ENCODE results near the gene IGHMBP2. TPM values are rescaled to one million over a fixed set of nuclear protein-coding genes. Genes with fewer than 3 reads are reported as not detected.

The IGHMBP2 gene
- total RNA-seq, 1 experiment from 2014 or later, result 19.3 TPM

- TF ChIP-seq ZBTB33 (IDR thresholded peaks at IDR 0.05; ENCODE audit: extremely low read depth, insufficient replicate concordance, low read length) (no peak), SRF (IDR thresholded peaks at IDR 0.05; ENCODE audit: low read depth) (no peak), JUND (IDR thresholded peaks at IDR 0.05) (no peak), POLR2A (IDR thresholded peaks at IDR 0.05; ENCODE audit: borderline replicate concordance, extremely low read depth, insufficient read depth, insufficient read length) (no peak), EZH2 (IDR thresholded peaks at IDR 0.05) (no peak), MAX (IDR thresholded peaks at IDR 0.05) (no peak)
- TF ChIP-seq, protein P1, sequence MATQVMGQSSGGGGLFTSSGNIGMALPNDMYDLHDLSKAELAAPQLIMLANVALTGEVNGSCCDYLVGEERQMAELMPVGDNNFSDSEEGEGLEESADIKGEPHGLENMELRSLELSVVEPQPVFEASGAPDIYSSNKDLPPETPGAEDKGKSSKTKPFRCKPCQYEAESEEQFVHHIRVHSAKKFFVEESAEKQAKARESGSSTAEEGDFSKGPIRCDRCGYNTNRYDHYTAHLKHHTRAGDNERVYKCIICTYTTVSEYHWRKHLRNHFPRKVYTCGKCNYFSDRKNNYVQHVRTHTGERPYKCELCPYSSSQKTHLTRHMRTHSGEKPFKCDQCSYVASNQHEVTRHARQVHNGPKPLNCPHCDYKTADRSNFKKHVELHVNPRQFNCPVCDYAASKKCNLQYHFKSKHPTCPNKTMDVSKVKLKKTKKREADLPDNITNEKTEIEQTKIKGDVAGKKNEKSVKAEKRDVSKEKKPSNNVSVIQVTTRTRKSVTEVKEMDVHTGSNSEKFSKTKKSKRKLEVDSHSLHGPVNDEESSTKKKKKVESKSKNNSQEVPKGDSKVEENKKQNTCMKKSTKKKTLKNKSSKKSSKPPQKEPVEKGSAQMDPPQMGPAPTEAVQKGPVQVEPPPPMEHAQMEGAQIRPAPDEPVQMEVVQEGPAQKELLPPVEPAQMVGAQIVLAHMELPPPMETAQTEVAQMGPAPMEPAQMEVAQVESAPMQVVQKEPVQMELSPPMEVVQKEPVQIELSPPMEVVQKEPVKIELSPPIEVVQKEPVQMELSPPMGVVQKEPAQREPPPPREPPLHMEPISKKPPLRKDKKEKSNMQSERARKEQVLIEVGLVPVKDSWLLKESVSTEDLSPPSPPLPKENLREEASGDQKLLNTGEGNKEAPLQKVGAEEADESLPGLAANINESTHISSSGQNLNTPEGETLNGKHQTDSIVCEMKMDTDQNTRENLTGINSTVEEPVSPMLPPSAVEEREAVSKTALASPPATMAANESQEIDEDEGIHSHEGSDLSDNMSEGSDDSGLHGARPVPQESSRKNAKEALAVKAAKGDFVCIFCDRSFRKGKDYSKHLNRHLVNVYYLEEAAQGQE (IDR thresholded peaks at IDR 0.05; ENCODE audit: low read depth), result no peak
- ChIA-PET RAD21 (ENCODE audit: low non-redundant PET in 1 of 2, low total read pairs in 2 of 2, uncharacterized antibody in 2 of 2, unreplicated experiment in 2 of 2) (no interaction called here), POLR2A (no interaction called here), CTCF (no interaction called here)
- Histone ChIP-seq H3K27ac (ENCODE audit: low read depth, low read length) (no peak overlapping the region), H3K9ac (ENCODE audit: low read length) (no peak overlapping the region), H4K20me1 (ENCODE audit: insufficient read depth) (no peaks in the 10 kb centered on the region), H3K27me3 (ENCODE audit: insufficient read depth, low read length) (no peaks in the 10 kb centered on the region), H3K4me3 (replicated peaks in 1 of 2; ENCODE audit: low read depth in 1 of 2, low read length in 2 of 2) (no peak overlapping the region), H3K4me1 (ENCODE audit: control insufficient read depth in 1 of 2, insufficient read depth in 2 of 2, low read length in 2 of 2) (no peaks in the 10 kb centered on the region), H3K9me2 (ENCODE audit: insufficient read depth) (no peaks in the 10 kb centered on the region), H3K36me3 (ENCODE audit: control insufficient read depth in 1 of 2, insufficient read depth in 2 of 2, low read length in 2 of 2) (peaks cover 11 to 16% of the 10 kb centered on the region in 2 experiments; a peak in 2 of 4 replicates), H3K4me2 (ENCODE audit: low read length) (no peak overlapping the region), H3K9me3 (ENCODE audit: control insufficient read depth in 1 of 2, insufficient read depth in 1 of 2, low read depth in 1 of 2, low read length in 2 of 2) (no peaks in the 10 kb centered on the region), H2AFZ (ENCODE audit: low read depth, low read length, poor library complexity, severe bottlenecking) (no peak overlapping the region), H3K79me2 (ENCODE audit: insufficient read depth, low read length) (no peaks in the 10 kb centered on the region)
- no TSS peak for BruUV-seq (replicated peaks)
- intact Hi-C loops (cut with micrococcal nuclease), result no loop called here
- ATAC-seq, result no peak; the same call in 1 of the 2 replicates
- no peak for DNase-seq (ENCODE audit: low read depth, low spot score)
Observed at GRCh38 chr11:68939583-68940555, 36.2 kb downstream of the IGHMBP2 start.

All from HCT116 (cell line).